ENCODE measurements around the gene FOLH1.
"Not testable (repeated sequence)": the region's sequence is repeated elsewhere in the genome, so short reads cannot be mapped to it uniquely, and the experiment has no call there.

The FOLH1 gene

DNA sequence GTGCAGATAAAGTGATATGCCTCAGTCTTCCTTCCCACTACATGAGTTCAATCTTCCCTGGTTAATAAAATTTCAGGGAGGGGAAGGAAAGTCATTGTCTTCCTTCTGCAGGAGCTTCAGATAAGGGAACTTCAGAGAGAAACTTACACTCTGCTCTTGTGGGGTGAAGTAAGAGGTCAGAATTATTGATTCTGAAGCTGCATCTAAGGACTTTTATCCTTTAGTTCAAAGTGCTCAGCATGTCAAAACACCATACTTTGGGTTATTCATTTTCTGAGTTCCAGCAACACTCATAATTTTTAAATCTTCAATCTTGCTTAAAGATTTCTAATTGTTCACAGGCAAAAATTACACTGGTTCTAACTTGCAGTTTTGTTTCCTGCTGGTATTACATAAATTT is 33.0 kb downstream of the FOLH1 start:
- DNase-seq = not testable (repeated sequence)

DNA sequence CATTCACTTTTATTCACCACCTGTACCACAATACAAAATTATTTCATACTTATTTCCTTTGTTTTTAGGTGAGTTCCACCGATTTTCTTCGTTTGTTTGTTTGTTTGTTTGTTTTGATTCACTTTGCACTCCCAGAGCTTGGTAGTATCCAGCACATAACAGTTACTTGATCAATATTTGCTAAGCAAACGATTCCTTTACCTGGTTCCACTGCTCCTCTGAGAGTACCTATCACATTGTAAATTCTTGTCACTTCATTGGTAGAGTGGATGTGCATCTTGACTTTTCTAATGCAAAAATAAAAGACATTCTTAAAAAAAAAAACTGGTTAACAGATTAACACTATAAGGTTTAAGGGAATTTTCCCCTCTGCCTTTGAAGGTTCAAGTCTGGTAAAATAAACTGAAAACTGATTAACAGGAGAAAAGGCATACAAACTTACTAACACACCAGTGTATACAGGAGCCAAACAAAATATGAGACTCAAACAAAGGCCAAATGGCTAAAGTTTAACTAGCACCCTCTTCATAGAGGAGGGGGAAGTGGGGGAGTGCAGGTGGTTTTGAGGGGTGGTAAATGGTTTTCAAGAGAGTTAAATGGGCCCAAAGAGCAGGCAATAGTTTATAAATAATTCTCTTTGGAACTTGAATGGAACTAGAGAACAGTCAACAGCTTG is 33.6 kb downstream of the FOLH1 start:
- not testable (repeated sequence) for DNase-seq

- peak in 1 of 2 donors; percentile 61 for DNase-seq
Measured at GRCh38 chr11:49171613-49172012, 36.8 kb downstream of the FOLH1 start.

- DNase-seq = not testable (repeated sequence)
Measured at GRCh38 chr11:49169579-49169978, 38.8 kb downstream of the FOLH1 start.

DNA sequence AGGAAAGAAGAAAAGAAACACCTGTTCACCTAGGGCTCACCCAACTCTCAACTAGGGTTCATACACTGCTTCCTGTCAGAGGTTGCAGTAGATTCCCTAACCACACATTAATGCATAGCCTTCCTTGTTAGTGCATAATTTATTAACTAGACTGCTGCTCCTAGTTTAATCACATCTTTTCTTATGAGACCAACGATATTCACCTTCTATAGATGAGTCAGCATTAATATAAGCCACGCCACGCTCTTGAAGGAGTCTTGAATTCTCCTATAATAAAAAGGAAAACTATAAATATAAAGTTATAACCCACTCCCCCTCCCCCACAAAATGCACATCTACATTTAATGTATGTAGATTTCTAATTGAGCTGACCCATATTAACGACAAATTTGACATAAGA is 39.4 kb downstream of the FOLH1 start:
- not testable (repeated sequence) for DNase-seq

- no peak for DNase-seq
Measured at GRCh38 chr11:49151211-49151610, 57.2 kb downstream of the FOLH1 start.

DNA sequence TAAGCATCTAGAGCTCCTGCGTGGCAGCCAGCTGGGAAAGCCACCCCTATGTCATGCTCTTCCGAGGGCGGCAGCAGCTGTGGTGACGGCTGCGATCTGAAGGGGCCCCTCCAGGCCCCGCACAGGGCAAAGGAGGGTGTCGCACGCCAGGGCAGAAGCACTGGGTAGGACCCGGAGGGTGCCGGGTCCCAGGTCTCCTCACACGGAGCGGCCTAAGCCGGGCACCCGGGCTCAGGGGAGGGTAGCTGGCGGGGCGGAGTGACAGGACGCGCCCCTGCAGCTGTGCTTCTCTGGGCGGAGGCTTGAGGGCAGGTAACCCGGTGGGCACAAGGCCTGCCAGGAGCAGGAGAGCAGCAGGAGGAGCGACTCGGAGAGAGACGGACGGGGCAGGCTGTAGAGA is 106.0 kb downstream of the FOLH1 start:
- DNase-seq = not testable (repeated sequence)

Measured in hippocampal formation (tissue), 2 donors.